Thoracic aorta (tissue), 2 donors: ENCODE results near the gene ATRAID. TPM values are rescaled to one million over a fixed set of nuclear protein-coding genes. Genes with fewer than 3 reads are reported as not detected.

Experiments used
- ATAC-seq: fragments of 150-250 bp; one replicate; pipeline ENCODE4 v1.8.0; 2017; ENCODE audit warnings: low read depth; ENCODE audit not compliant: insufficient number of reproducible peaks, low FRiP score
- DNase-seq: peaks from one replicate; pipeline ENCODE4 v3.0.0-alpha.2; 2020; ENCODE audit warnings: low spot score
- H3K27ac ChIP-seq, 2 donors: fragments of 200-600 bp; sonication (generic); 1 replicate in 1 of 2; 2 replicates in 1 of 2; pipeline ENCODE4 v1.5.1; 2016; ENCODE audit warnings: mild to moderate bottlenecking in 2 of 2, moderate library complexity in 2 of 2
- H3K27me3 ChIP-seq: fragments of 200-600 bp; sonication (generic); replicated peaks from 2 replicates; pipeline ENCODE4 v1.6.0; 2016; ENCODE audit warnings: mild to moderate bottlenecking; ENCODE audit not compliant: insufficient read depth
- H3K36me3 ChIP-seq: fragments of 200-600 bp; sonication (generic); one replicate; pipeline ENCODE4 v1.5.1; 2016
- H3K4me1 ChIP-seq, 2 donors: fragments of 200-600 bp; sonication (generic); 1 replicate in 1 of 2; 2 replicates in 1 of 2; pipeline versions ENCODE4 v1.5.1 to v1.6.0; 2016; ENCODE audit warnings: low read depth in 2 of 2, mild to moderate bottlenecking in 1 of 2; ENCODE audit not compliant: control insufficient read depth in 1 of 2
- H3K4me3 ChIP-seq: fragments of 200-600 bp; sonication (generic); 2 replicates; pipeline ENCODE4 v1.5.1; 2016; ENCODE audit warnings: mild to moderate bottlenecking
- H3K9me3 ChIP-seq: fragments of 200-600 bp; sonication (generic); 2 replicates; pipeline ENCODE4 v1.5.1; 2016
- total RNA-seq, 2 donors: library from RNA; depleted of rRNA; stranded (reverse); fragments of >200 nt; gene quantifications; one replicate each; pipeline versions ENCODE4 v1.1.0 to v1.2.3, GENCODE V29; 2016
- TF ChIP-seq, protein P1 (sequence below): fragments of 200-600 bp; sonication (generic); IDR thresholded peaks from one replicate; pipeline ENCODE4 v1.5.1; 2019; ENCODE audit warnings: antibody characterized with exemption

Gene ATRAID
- total RNA-seq, 2 donors from 2014 or later, result 90.0 to 174 TPM

DNA sequence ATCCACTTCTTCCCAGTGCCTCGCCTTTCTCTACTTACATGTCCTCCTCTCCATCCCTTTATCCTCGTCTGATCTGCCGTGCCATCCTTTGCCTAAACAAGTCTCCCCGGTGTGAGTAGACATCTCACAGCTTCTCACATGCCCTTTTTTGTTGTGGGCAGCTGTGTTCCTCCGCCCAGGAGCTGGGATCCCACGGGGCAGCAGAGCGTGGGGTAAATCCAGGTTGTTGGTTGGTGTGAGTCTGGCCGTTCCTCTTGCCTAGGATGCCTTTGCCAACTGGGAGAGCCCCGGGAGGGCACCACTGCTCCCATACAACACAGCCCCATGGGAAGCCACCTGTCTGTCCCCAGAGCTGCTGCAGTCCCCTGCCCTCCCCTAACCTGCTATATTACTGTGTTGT is 28.6 kb downstream of the ATRAID start:
- TF ChIP-seq, protein P1, sequence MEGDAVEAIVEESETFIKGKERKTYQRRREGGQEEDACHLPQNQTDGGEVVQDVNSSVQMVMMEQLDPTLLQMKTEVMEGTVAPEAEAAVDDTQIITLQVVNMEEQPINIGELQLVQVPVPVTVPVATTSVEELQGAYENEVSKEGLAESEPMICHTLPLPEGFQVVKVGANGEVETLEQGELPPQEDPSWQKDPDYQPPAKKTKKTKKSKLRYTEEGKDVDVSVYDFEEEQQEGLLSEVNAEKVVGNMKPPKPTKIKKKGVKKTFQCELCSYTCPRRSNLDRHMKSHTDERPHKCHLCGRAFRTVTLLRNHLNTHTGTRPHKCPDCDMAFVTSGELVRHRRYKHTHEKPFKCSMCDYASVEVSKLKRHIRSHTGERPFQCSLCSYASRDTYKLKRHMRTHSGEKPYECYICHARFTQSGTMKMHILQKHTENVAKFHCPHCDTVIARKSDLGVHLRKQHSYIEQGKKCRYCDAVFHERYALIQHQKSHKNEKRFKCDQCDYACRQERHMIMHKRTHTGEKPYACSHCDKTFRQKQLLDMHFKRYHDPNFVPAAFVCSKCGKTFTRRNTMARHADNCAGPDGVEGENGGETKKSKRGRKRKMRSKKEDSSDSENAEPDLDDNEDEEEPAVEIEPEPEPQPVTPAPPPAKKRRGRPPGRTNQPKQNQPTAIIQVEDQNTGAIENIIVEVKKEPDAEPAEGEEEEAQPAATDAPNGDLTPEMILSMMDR, result no peak
- Histone ChIP-seq H3K36me3 (peaks cover 52% of the 10 kb centered on the region), H3K4me1 (no peaks in the 10 kb centered on the region), H3K27me3 (no peaks in the 10 kb centered on the region), H3K4me3 (no peak overlapping the region), H3K27ac (no peak overlapping the region), H3K9me3 (no peaks in the 10 kb centered on the region)
- DNase-seq (no peak), ATAC-seq (no peak)

DNA sequence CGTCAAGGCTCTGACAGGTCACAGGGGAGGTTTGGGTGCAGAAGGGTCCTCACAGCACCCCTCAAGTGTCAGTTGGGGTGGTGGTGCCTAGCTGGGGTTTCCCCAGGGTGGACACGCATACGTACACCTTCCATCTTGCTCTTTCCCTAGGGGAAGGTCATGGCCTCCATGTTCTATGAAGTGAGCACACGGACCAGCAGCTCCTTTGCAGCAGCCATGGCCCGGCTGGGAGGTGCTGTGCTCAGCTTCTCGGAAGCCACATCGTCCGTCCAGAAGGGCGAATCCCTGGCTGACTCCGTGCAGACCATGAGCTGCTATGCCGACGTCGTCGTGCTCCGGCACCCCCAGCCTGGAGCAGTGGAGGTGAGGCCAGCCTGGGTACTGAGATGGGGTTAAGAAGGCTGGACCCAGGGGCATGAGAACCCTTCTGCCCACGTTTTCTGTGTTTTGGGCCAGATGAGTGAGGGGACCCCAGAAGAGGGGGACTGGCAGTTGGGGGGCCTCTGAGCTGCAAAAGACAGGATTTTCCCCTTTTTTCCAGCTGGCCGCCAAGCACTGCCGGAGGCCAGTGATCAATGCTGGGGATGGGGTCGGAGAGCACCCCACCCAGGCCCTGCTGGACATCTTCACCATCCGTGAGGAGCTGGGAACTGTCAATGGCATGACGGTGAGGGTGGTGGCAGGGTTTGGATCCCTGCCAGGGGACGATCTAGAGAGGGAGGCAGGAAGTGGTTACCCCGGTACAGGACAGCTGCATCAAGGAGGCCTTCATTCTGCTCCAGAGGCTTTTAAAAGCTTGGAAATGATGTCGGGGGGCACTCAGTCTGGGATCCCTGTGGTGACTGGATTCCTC is 30.1 kb downstream of the ATRAID start:
- no peaks in the 10 kb centered on the region for H3K4me1 ChIP-seq
- ATAC-seq (no peak), DNase-seq (no peak)
- no peak overlapping the region for H3K27ac ChIP-seq
- no peak overlapping the region for H3K4me3 ChIP-seq
- H3K36me3 ChIP-seq, result peaks cover 48% of the 10 kb centered on the region
- no peaks in the 10 kb centered on the region for H3K27me3 ChIP-seq
- H3K9me3 ChIP-seq, result no peaks in the 10 kb centered on the region
- TF ChIP-seq, protein P1, result no peak

DNA sequence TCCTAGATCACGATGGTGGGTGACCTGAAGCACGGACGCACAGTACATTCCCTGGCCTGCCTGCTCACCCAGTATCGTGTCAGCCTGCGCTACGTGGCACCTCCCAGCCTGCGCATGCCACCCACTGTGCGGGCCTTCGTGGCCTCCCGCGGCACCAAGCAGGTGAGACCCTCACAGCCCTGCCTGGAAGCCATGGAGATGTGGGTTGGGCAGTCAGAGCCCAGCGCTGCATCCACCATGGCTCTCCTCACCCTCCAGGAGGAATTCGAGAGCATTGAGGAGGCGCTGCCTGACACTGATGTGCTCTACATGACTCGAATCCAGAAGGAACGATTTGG is 30.7 kb downstream of the ATRAID start:
- H3K27me3 ChIP-seq, result no peaks in the 10 kb centered on the region
- H3K27ac ChIP-seq, result no peak overlapping the region
- DNase-seq (no peak), ATAC-seq (no peak)
- no peaks in the 10 kb centered on the region for H3K4me1 ChIP-seq
- peaks cover 42% of the 10 kb centered on the region for H3K36me3 ChIP-seq
- H3K9me3 ChIP-seq, result no peaks in the 10 kb centered on the region
- TF ChIP-seq, protein P1, result no peak
- no peak overlapping the region for H3K4me3 ChIP-seq

DNA sequence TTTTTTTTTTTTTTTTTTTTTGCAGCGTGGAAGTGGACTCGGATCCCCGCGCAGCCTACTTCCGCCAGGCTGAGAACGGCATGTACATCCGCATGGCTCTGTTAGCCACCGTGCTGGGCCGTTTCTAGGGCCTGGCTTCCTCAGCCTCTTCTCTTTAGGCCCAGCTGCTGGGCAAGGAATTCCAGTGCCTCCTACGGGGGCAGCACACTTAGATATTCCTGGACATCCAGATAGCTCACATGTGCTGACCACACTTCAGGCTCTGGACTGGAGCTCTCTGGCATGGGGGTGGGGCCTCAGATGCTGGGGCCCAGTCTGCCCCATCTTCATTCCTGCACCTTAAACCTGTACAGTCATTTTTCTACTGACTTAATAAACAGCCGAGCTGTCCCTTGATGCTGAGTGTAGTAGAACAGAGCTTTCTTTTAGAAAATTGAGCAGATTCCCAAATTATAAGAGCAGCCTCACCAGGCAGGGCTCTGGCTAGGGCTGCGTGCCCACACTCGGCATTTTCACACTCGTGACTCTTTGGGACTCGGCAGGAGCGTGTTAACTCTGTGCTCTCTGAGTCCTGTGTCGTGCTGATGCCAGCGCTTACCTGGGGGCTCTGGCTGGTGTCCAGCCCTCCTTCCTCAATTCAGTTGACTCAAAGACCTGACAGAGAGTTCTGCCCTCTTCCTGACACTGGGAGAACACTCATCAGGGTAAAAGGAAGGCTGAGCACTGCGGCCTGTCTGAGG is 31.7 kb downstream of the ATRAID start:
- no peak overlapping the region for H3K4me3 ChIP-seq
- ATAC-seq (no peak), DNase-seq (no peak)
- no peak overlapping the region for H3K27ac ChIP-seq
- H3K9me3 ChIP-seq, result no peaks in the 10 kb centered on the region
- TF ChIP-seq, protein P1, result no peak
- peaks cover 32% of the 10 kb centered on the region for H3K36me3 ChIP-seq
- no peaks in the 10 kb centered on the region for H3K27me3 ChIP-seq
- no peaks in the 10 kb centered on the region for H3K4me1 ChIP-seq

DNA sequence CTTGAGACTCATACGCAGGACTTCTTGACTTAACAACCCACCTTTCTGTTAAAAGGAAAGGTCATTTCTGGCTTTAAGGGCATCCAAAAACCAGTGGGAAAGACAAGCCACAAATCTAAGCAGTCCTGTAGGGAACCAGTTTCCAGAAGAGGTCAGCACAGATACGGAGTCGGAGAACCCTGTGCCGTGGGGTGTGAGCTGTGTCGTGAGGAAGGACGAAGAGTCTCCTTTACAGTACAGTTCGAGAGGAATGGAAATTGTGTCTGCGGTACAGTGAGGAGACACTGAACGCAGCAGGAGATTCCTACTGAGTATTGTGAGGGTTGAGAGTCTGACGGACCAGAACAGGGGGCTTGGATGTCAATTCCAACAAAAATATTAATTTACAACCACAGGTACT is 33.3 kb downstream of the ATRAID start:
- ATAC-seq (no peak), DNase-seq (no peak)
- H3K36me3 ChIP-seq, result peaks cover 20% of the 10 kb centered on the region
- no peak overlapping the region for H3K27ac ChIP-seq
- TF ChIP-seq, protein P1, result no peak
- H3K27me3 ChIP-seq, result no peaks in the 10 kb centered on the region
- H3K4me1 ChIP-seq, result peaks cover 3 to 14% of the 10 kb centered on the region in 2 donors
- no peak overlapping the region for H3K4me3 ChIP-seq
- H3K9me3 ChIP-seq, result no peaks in the 10 kb centered on the region
